ENCODE results near the gene DCTN3.

DCTN3 gene

DNA sequence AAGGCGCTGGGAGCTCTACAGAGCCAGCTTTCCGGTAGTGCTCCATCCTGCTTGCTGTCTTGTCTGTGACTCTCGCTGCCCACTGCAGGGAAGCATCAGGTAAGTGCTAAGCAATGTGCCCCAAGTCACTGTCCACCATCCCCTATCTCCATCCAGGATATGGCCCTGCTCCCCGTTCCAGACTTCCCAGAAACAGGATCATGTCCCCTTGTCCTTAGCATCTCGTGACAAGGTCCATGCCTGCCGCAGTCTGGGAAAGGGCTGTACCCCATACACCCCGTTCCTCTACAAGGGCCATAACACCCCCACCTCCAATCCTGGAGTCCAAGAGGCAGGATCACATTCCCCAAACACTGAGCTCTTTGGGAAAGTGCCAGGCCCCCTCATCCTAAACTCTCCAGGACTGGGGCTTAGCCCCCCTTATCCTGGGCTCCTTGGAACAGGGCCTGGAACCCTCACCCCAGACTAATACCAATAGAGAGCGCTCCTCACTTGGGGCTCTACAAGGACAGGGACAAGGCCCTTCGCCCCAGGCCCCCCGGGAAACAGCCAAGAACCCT, 9.0 kb downstream of the DCTN3 start:
- DNase-seq (ENCODE audit: low read depth, low spot score), result no peak
- in situ Hi-C loops (cut with HindIII; ENCODE audit: low sequenced_read_pairs), result no loop called here
- no peak for TF ChIP-seq CTCF (IDR thresholded peaks at IDR 0.05; ENCODE audit: low read depth, low read length)
- H3K4me3 ChIP-seq (ENCODE audit: low read depth, low read length), result peak overlapping the region; percentile 79

DNA sequence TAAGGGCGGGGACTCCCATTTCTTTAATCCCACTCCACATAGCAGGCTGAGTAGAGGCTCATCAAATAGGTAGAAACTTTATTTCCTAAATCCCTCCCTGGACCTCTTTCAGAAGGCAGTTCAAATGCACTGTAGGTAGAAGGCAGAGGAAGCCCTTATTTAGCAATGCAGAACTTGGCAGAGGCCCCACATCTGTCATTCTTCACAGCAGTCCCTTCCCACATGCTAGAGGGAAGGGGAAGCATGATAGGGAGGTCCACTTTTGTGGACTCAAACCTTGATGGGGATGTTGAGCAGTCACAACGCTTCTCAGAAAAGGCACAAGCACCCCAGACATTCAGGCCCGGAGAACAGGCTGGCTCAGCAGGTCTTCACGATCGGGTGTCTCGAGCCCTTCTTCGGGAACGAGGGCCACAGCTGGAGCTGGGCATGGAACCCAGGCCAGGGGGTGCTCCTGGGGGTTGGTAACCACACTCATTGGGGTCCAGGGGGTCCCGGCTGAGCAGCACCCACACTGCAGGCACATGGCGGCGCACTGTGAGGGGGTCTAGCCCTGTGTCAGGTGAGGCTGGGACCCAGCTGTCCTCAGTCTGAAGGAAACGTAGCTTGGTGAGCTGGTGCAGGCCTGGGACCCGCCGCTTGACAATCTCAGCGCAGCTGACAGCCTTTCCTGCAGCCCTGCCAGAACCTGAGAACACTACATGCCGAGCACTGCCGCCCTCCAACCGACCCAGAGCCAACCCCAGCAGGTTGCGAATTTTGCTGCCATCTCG, 9.7 kb downstream of the DCTN3 start:
- no peak for DNase-seq (ENCODE audit: low read depth, low spot score)
- TF ChIP-seq CTCF (IDR thresholded peaks at IDR 0.05; ENCODE audit: low read depth, low read length), result no peak
- no peak overlapping the region for H3K4me3 ChIP-seq (ENCODE audit: low read depth, low read length)
- in situ Hi-C loops (cut with HindIII; ENCODE audit: low sequenced_read_pairs), result no loop called here

DNA sequence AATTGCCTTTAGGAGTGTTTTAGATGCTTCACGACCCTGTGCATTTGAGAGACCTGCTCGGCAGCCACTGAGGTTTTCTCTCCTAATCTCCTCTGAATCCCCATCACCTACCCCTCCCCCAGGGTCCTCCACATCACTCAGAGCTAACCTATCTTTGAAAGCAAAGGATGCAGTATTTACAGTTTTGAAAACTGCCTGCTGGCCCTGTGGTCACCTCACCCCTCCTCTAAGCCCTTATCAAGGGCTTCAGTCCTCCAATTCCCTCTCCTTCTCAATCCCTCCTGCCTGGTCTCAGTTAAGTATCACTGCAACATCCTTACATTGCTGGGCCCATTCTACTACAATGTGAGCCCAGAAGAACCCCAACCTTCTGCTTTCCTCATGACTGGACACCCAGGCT, 13.0 kb downstream of the DCTN3 start:
- no peak overlapping the region for H3K4me3 ChIP-seq (ENCODE audit: low read depth, low read length)
- TF ChIP-seq CTCF (IDR thresholded peaks at IDR 0.05; ENCODE audit: low read depth, low read length), result no peak
- in situ Hi-C loops (cut with HindIII; ENCODE audit: low sequenced_read_pairs), result no loop called here
- DNase-seq (ENCODE audit: low read depth, low spot score), result no peak

DNA sequence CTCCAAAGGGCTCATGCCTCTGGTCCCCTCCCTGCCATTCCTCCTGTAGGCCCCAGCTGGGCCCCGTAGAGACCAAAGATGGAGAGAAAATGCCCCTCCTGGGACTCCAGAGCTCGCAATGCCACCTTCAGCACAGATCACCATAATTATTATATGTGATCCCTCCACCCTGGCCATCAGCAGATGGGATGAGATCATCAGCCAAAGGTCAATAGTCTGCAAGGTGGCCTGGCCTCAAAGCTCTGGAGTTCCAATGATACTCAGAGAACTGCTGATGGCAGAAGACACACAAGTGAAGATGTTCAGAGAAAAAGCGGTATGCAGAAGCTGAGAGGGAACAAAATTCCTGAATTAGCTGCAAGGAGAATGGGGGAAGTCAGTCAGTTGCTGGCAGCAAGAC, 13.4 kb downstream of the DCTN3 start:
- no peak overlapping the region for H3K4me3 ChIP-seq (ENCODE audit: low read depth, low read length)
- in situ Hi-C loops (cut with HindIII; ENCODE audit: low sequenced_read_pairs), result no loop called here
- no peak for TF ChIP-seq CTCF (IDR thresholded peaks at IDR 0.05; ENCODE audit: low read depth, low read length)
- no peak for DNase-seq (ENCODE audit: low read depth, low spot score)

GRCh38 chr9:34606190-34606589, 14.1 kb downstream of the DCTN3 start:
- TF ChIP-seq CTCF (IDR thresholded peaks at IDR 0.05; ENCODE audit: low read depth, low read length), result no peak
- in situ Hi-C loops (cut with HindIII; ENCODE audit: low sequenced_read_pairs), result no loop called here
- no peak for DNase-seq (ENCODE audit: low read depth, low spot score)
- no peak overlapping the region for H3K4me3 ChIP-seq (ENCODE audit: low read depth, low read length)

DNA sequence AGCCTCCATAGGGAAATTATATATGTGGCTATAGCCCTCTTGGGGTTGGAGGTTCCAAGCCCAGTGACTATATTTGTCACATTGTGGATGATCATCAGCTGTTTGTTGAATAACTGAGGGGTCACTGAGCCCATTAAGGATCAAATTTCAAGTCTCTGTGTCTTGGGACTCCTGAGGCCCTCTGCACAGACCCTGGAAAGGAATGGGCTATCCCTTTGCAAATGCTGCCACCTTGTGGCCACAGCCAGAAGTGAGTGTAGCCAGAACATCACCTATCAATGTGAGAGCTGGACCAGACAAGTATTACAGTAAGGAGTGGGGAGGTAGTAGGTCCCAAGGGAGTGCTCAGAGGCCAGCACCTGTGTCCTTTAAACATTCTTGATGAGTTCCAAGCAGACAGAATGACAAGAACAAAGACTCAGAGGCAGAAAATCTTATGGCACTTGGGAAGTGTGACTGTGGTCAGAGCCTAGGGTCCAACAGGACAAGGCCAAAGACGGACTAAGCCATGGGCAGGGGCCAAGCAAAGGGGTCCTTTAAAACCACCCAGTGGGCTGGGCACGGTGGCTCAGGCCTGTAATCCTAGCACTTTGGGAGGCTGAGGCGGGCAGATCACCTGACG, 16.6 kb downstream of the DCTN3 start:
- in situ Hi-C loops (cut with HindIII; ENCODE audit: low sequenced_read_pairs), result no loop called here

More for the DNA sequence above, 16.6 kb downstream of the DCTN3 start:
- TF ChIP-seq CTCF (IDR thresholded peaks at IDR 0.05; ENCODE audit: low read depth, low read length), result peak; percentile 90
- no peak overlapping the region for H3K4me3 ChIP-seq (ENCODE audit: low read depth, low read length)
- DNase-seq (ENCODE audit: low read depth, low spot score), result peak; percentile 65

Data from astrocyte of the spinal cord (primary cell).